Astrocyte (in vitro differentiated cells and primary cell): ENCODE data around the gene FAM131C. TPM values are rescaled to one million over a fixed set of nuclear protein-coding genes. Genes with fewer than 3 reads are reported as not detected.
"Not testable (repeated sequence)": the region's sequence is repeated elsewhere in the genome, so short reads cannot be mapped to it uniquely, and the experiment has no call there.

Experiments
- DNase-seq: peaks from one replicate; pipeline ENCODE4 v3.0.0-alpha.2; 2010; ENCODE audit warnings: low read depth
- FAIRE-seq: peaks from 2 replicates; lab custom pipeline; 2011; peaks lifted over from hg19 to GRCh38; lab: Jason Lieb, UNC
- H2AFZ ChIP-seq: 2 replicates; pipeline ENCODE4 v1.6.0; 2012; ENCODE audit warnings: low read depth, low read length, inconsistent platforms
- H3K27ac ChIP-seq: 2 replicates; pipeline ENCODE4 v1.5.1; 2011; ENCODE audit warnings: low read depth, low read length, inconsistent platforms
- H3K27me3 ChIP-seq: 2 replicates; pipeline ENCODE4 v1.6.0; 2011; ENCODE audit warnings: low read length, inconsistent platforms; ENCODE audit not compliant: insufficient read depth
- H3K36me3 ChIP-seq: 2 replicates; pipeline ENCODE4 v1.5.1; 2011; ENCODE audit warnings: low read length, inconsistent platforms; ENCODE audit not compliant: insufficient read depth
- H3K4me1 ChIP-seq: 2 replicates; pipeline ENCODE4 v1.5.1; 2011; ENCODE audit warnings: low read length, inconsistent platforms; ENCODE audit not compliant: insufficient read depth
- H3K4me2 ChIP-seq: 2 replicates; pipeline ENCODE4 v1.6.0; 2012; ENCODE audit warnings: low read length, inconsistent platforms
- H3K4me3 ChIP-seq: 2 replicates; pipeline ENCODE4 v1.5.1; 2011; ENCODE audit warnings: low read depth, mild to moderate bottlenecking, low read length, inconsistent platforms; ENCODE audit not compliant: insufficient read depth
- H3K79me2 ChIP-seq: 2 replicates; pipeline ENCODE4 v1.6.0; 2012; ENCODE audit warnings: mild to moderate bottlenecking, low read length, inconsistent platforms; ENCODE audit not compliant: insufficient read depth
- H3K9ac ChIP-seq: 2 replicates; pipeline ENCODE4 v1.6.0; 2012; ENCODE audit warnings: mild to moderate bottlenecking, low read length, inconsistent platforms
- H3K9me3 ChIP-seq: 2 replicates; pipeline ENCODE4 v1.5.1; 2012; ENCODE audit warnings: low read depth, mild to moderate bottlenecking, low read length, inconsistent platforms; ENCODE audit not compliant: insufficient read depth
- H4K20me1 ChIP-seq: 2 replicates; pipeline ENCODE4 v1.6.0; 2012; ENCODE audit warnings: low read length, inconsistent platforms; ENCODE audit not compliant: insufficient read depth
- H3K27ac Mint-ChIP-seq: one replicate; pipeline ENCODE4 v1.8.0; 2021; ENCODE audit warnings: mild to moderate bottlenecking, mixed read lengths; ENCODE audit not compliant: unreplicated experiment
- H3K27me3 Mint-ChIP-seq: one replicate; pipeline ENCODE4 v1.8.0; 2021; ENCODE audit warnings: low read depth, mixed read lengths; ENCODE audit not compliant: unreplicated experiment
- H3K36me3 Mint-ChIP-seq: one replicate; pipeline ENCODE4 v1.8.0; 2021; ENCODE audit warnings: low read depth, mixed read lengths; ENCODE audit not compliant: unreplicated experiment
- H3K4me1 Mint-ChIP-seq: one replicate; pipeline ENCODE4 v1.8.0; 2021; ENCODE audit warnings: low read depth, mixed read lengths; ENCODE audit not compliant: unreplicated experiment
- H3K4me3 Mint-ChIP-seq: one replicate; pipeline ENCODE4 v1.8.0; 2021; ENCODE audit warnings: mild to moderate bottlenecking, moderate library complexity, mixed read lengths; ENCODE audit not compliant: unreplicated experiment
- H3K9me3 Mint-ChIP-seq: one replicate; pipeline ENCODE4 v1.8.0; 2021; ENCODE audit warnings: mild to moderate bottlenecking, mixed read lengths; ENCODE audit not compliant: unreplicated experiment
- EZH2 ChIP-seq: IDR thresholded peaks from 2 replicates; pipeline ENCODE4 v1.6.1; 2012; ENCODE audit warnings: mild to moderate bottlenecking, low read length, inconsistent platforms; ENCODE audit not compliant: insufficient read depth
- total RNA-seq: library from RNA; stranded (reverse); gene quantifications from 2 replicates; pipeline ENCODE4 v1.2.1, GENCODE V29; 2021
- TF ChIP-seq, protein P1 (sequence below): IDR thresholded peaks from 2 replicates; pipeline ENCODE4 v1.5.1; 2011; ENCODE audit warnings: low read depth, mild to moderate bottlenecking, inconsistent platforms, low read length, moderate library complexity; ENCODE audit not compliant: insufficient read depth

The FAM131C gene
- total RNA-seq, 1 donor from 2014 or later: 0.11 TPM

DNA sequence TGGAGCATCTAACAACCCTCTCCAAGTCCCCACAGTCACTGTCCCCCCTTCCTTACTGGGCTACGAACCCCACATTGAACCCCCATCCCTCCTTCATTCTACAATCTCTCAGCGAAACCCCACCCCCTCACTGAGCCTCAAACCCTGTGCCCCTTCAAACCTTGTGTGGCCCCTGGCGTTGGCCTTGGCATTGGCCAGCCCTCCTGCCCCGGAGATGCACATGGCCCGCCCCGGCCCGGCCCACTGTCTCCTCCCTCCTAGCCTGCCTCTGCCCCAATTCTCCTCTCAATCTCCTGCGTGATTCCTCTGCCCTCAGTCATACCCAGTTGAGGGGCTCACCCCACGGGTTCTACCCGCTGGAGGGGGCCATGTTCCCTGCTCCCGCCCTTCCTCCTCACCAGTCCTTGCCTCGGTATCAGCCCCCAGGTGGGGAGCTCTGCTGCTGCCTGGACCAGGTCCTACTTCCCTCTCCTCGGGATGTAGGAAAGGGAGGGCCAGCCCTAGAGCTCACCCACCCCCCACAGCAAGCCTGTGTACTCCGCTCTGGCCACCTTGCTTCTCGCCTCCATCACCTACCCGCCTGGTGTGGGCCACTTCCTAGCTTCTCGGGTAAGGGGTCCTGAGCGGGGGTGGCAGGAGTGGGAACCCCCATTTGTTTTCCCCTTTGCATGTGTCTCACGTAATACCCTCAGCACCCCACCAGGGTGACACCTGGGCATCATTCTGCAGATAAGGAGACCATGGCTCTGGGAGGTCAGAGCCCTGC, 45.0 kb downstream of the FAM131C start:
- no peak for DNase-seq
- Mint-ChIP-seq H3K4me1 (peaks cover 4% of the 10 kb centered on the region), H3K27me3 (peaks cover 23% of the 10 kb centered on the region), H3K36me3 (no peaks in the 10 kb centered on the region), H3K9me3 (no peaks in the 10 kb centered on the region), H3K4me3 (no peak overlapping the region), H3K27ac (no peak overlapping the region)
- no peaks in the 10 kb centered on the region for H3K27me3 ChIP-seq
- no peak overlapping the region for H3K4me2 ChIP-seq
- H3K9ac ChIP-seq: no peak overlapping the region
- H2AFZ ChIP-seq: no peak overlapping the region
- H3K9me3 ChIP-seq: no peaks in the 10 kb centered on the region
- H3K27ac ChIP-seq: no peak overlapping the region
- TF ChIP-seq EZH2: no peak
- TF ChIP-seq, protein P1, sequence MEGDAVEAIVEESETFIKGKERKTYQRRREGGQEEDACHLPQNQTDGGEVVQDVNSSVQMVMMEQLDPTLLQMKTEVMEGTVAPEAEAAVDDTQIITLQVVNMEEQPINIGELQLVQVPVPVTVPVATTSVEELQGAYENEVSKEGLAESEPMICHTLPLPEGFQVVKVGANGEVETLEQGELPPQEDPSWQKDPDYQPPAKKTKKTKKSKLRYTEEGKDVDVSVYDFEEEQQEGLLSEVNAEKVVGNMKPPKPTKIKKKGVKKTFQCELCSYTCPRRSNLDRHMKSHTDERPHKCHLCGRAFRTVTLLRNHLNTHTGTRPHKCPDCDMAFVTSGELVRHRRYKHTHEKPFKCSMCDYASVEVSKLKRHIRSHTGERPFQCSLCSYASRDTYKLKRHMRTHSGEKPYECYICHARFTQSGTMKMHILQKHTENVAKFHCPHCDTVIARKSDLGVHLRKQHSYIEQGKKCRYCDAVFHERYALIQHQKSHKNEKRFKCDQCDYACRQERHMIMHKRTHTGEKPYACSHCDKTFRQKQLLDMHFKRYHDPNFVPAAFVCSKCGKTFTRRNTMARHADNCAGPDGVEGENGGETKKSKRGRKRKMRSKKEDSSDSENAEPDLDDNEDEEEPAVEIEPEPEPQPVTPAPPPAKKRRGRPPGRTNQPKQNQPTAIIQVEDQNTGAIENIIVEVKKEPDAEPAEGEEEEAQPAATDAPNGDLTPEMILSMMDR: no peak
- H3K4me1 ChIP-seq: no peaks in the 10 kb centered on the region
- no peaks in the 10 kb centered on the region for H3K36me3 ChIP-seq
- no peaks in the 10 kb centered on the region for H3K79me2 ChIP-seq
- FAIRE-seq: no peak
- H3K4me3 ChIP-seq: no peak overlapping the region
- no peaks in the 10 kb centered on the region for H4K20me1 ChIP-seq

DNA sequence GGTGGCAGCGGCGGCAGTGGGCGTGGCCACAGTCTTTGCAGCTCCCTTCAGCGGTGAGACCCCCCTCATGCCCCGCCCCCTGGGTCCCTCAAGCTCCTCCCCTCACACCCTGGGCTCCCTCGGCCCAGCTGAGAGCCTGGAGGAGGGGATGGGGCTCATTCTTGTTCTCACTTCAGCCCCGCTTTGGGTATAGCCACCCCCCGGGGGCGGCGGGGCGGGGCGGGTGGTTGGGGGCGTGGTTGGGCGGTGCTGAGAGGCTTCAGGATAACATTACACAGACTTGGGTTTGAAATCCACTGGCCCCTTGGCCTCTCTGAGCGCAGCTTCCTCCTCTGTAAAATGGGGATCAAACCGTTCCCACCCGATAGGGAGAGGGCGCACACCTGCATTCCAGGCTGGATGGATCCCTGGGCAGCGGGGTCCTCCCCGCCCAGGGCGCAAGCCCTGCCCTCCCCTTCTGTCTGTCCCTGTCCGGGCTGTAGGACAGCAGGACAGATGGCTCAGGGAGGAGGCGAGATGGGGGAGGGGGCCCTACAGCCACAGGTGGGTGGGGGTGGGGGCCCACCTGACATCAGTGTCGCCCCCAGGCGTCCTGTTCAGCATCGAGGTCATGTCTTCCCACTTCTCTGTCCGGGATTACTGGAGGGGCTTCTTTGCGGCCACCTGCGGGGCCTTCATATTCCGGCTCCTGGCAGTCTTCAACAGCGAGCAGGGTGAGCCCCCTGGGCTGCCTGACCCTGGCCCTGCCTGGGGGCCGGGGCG, 46.5 kb downstream of the FAM131C start:
- H2AFZ ChIP-seq: peak overlapping the region; percentile 47
- H3K4me3 Mint-ChIP-seq: no peak overlapping the region
- no peak for FAIRE-seq
- no peak overlapping the region for H3K27ac ChIP-seq
- no peaks in the 10 kb centered on the region for H4K20me1 ChIP-seq
- no peaks in the 10 kb centered on the region for H3K79me2 ChIP-seq
- no peaks in the 10 kb centered on the region for H3K27me3 ChIP-seq
- H3K36me3 ChIP-seq: no peaks in the 10 kb centered on the region
- no peaks in the 10 kb centered on the region for H3K4me1 ChIP-seq
- H3K27ac Mint-ChIP-seq: no peak overlapping the region
- H3K9ac ChIP-seq: no peak overlapping the region
- H3K27me3 Mint-ChIP-seq: peaks cover 31% of the 10 kb centered on the region
- TF ChIP-seq, protein P1: no peak
- TF ChIP-seq EZH2: no peak
- no peaks in the 10 kb centered on the region for H3K9me3 ChIP-seq
- H3K9me3 Mint-ChIP-seq: no peaks in the 10 kb centered on the region
- no peaks in the 10 kb centered on the region for H3K36me3 Mint-ChIP-seq
- no peaks in the 10 kb centered on the region for H3K4me1 Mint-ChIP-seq
- DNase-seq: no peak
- H3K4me2 ChIP-seq: peak overlapping the region; percentile 74
- H3K4me3 ChIP-seq: no peak overlapping the region

DNA sequence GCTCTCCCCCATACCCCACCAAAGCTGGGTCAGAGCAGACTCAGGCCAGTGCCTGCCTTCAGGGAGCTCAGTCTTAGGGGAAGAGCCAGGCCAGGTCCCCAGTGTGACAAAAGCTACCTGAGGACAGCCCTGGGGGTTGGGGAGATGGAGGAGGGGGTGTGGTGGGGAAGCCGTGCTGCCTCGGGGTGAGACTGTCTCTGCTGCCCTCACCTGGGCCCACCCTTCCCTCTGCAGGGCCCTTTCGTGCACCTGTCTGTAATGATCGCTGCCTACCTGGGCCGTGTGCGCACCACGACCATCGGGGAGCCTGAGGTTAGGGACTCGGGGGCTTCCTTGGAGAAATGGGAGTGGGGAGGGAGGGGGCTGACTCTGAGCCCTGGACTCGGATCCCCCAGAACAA, 47.1 kb downstream of the FAM131C start:
- H4K20me1 ChIP-seq, H3K27ac Mint-ChIP-seq, H3K79me2 ChIP-seq, H3K27ac ChIP-seq, H3K4me1 ChIP-seq, H3K27me3 ChIP-seq, H3K36me3 ChIP-seq, H3K4me2 ChIP-seq, H3K9me3 Mint-ChIP-seq, H3K4me3 ChIP-seq, DNase-seq, FAIRE-seq, H3K9ac ChIP-seq, H3K4me1 Mint-ChIP-seq, H3K4me3 Mint-ChIP-seq, H3K36me3 Mint-ChIP-seq, H3K9me3 ChIP-seq, H2AFZ ChIP-seq: not testable (repeated sequence)
- H3K27me3 Mint-ChIP-seq: peaks cover 34% of the 10 kb centered on the region
